ENCODE data around the gene TRIP4. TPM values are rescaled to one million over a fixed set of nuclear protein-coding genes. Genes with fewer than 3 reads are reported as not detected.

Gene TRIP4
- total RNA-seq, 2 experiments from 2014 or later, result 9.3 to 21.0 TPM

GRCh38 chr15:64398575-64398974 is 10.9 kb downstream of the TRIP4 start:
- Histone ChIP-seq H3K4me1 (ENCODE audit: insufficient read depth, low read length, poor library complexity, severe bottlenecking) (no peaks in the 10 kb centered on the region), H3K9me3 (ENCODE audit: low read length) (no peaks in the 10 kb centered on the region), H4K20me1 (ENCODE audit: insufficient read depth, low read length) (no peaks in the 10 kb centered on the region), H3K9me2 (ENCODE audit: insufficient read depth, low read length) (no peaks in the 10 kb centered on the region), H3K4me3 (ENCODE audit: low read depth, low read length, poor library complexity, severe bottlenecking) (no peak overlapping the region), H3K27ac (ENCODE audit: low read depth, low read length, poor library complexity, severe bottlenecking) (no peak overlapping the region), H3K79me2 (ENCODE audit: insufficient read depth, low read depth, low read length) (no peaks in the 10 kb centered on the region), H3K36me3 (ENCODE audit: insufficient read depth, low read length) (peaks cover 73% of the 10 kb centered on the region), H3K4me2 (ENCODE audit: low read length) (no peak overlapping the region), H2AFZ (ENCODE audit: low read length) (no peak overlapping the region)
- intact Hi-C loops (cut with micrococcal nuclease; ENCODE audit: unreplicated experiment), result no loop called here
- no peak for DNase-seq (ENCODE audit: low spot score)
- ChIA-PET CTCF (ENCODE audit: unreplicated experiment) (no interaction called here), POLR2A (interaction anchor here (0.6 to 1.1 kb wide), 4 partner anchors 11 to 721 kb away, joined by 3 to 4 read pairs (median 4); partner anchors contain the start of gene TRIP4)
- TF ChIP-seq CTCF (conservative IDR thresholded peaks at IDR 0.05; ENCODE audit: low read length) (no peak), EZH2phosphoT487 (IDR thresholded peaks at IDR 0.05; ENCODE audit: borderline replicate concordance, low read depth, low read length) (no peak)
- BruUV-seq (replicated peaks), result no TSS peak

GRCh38 chr15:64400583-64400982 is 12.9 kb downstream of the TRIP4 start:
- Histone ChIP-seq H2AFZ (ENCODE audit: low read length) (no peak overlapping the region), H3K4me2 (ENCODE audit: low read length) (no peak overlapping the region), H3K27ac (ENCODE audit: low read depth, low read length, poor library complexity, severe bottlenecking) (no peak overlapping the region), H3K79me2 (ENCODE audit: insufficient read depth, low read depth, low read length) (no peaks in the 10 kb centered on the region), H3K9me3 (ENCODE audit: low read length) (no peaks in the 10 kb centered on the region), H3K4me3 (ENCODE audit: low read depth, low read length, poor library complexity, severe bottlenecking) (no peak overlapping the region), H3K4me1 (ENCODE audit: insufficient read depth, low read length, poor library complexity, severe bottlenecking) (no peaks in the 10 kb centered on the region), H3K9me2 (ENCODE audit: insufficient read depth, low read length) (no peaks in the 10 kb centered on the region), H4K20me1 (ENCODE audit: insufficient read depth, low read length) (no peaks in the 10 kb centered on the region), H3K36me3 (ENCODE audit: insufficient read depth, low read length) (peaks cover 67% of the 10 kb centered on the region)
- no peak for TF ChIP-seq EZH2phosphoT487 (IDR thresholded peaks at IDR 0.05; ENCODE audit: borderline replicate concordance, low read depth, low read length)
- TF ChIP-seq CTCF (conservative IDR thresholded peaks at IDR 0.05; ENCODE audit: low read length), result no peak
- DNase-seq (ENCODE audit: low spot score), result no peak
- no TSS peak for BruUV-seq (replicated peaks)
- POLR2A ChIA-PET, result no interaction called here
- CTCF ChIA-PET (ENCODE audit: unreplicated experiment), result no interaction called here
- intact Hi-C loops (cut with micrococcal nuclease; ENCODE audit: unreplicated experiment), result no loop called here

- H3K4me2 ChIP-seq (ENCODE audit: low read length), result no peak overlapping the region
- H3K9me3 ChIP-seq (ENCODE audit: low read length), result no peaks in the 10 kb centered on the region
- ChIA-PET POLR2A (interaction anchor here (0.7 kb wide), 1 partner anchor 413 kb away, joined by 3 read pairs; no protein-coding TSS in a partner anchor), CTCF (ENCODE audit: unreplicated experiment) (no interaction called here)
- TF ChIP-seq CTCF (conservative IDR thresholded peaks at IDR 0.05; ENCODE audit: low read length) (no peak), EZH2phosphoT487 (IDR thresholded peaks at IDR 0.05; ENCODE audit: borderline replicate concordance, low read depth, low read length) (no peak)
- H3K4me1 ChIP-seq (ENCODE audit: insufficient read depth, low read length, poor library complexity, severe bottlenecking), result no peaks in the 10 kb centered on the region
- no peaks in the 10 kb centered on the region for H3K9me2 ChIP-seq (ENCODE audit: insufficient read depth, low read length)
- H4K20me1 ChIP-seq (ENCODE audit: insufficient read depth, low read length), result no peaks in the 10 kb centered on the region
- H3K36me3 ChIP-seq (ENCODE audit: insufficient read depth, low read length), result peaks cover 71% of the 10 kb centered on the region
- H3K79me2 ChIP-seq (ENCODE audit: insufficient read depth, low read depth, low read length), result no peaks in the 10 kb centered on the region
- no peak overlapping the region for H3K4me3 ChIP-seq (ENCODE audit: low read depth, low read length, poor library complexity, severe bottlenecking)
- DNase-seq (ENCODE audit: low spot score), result no peak
- intact Hi-C loops (cut with micrococcal nuclease; ENCODE audit: unreplicated experiment), result no loop called here
- no TSS peak for BruUV-seq (replicated peaks)
- no peak overlapping the region for H2AFZ ChIP-seq (ENCODE audit: low read length)
- no peak overlapping the region for H3K27ac ChIP-seq (ENCODE audit: low read depth, low read length, poor library complexity, severe bottlenecking)
These were observed 24.6 kb downstream of the TRIP4 start for GRCh38 chr15:64412216-64412615.
